Hepatocyte (in vitro differentiated cells): ENCODE results near the gene OR9Q1.

ENCODE experiments used
- CTCF ChIP-seq: fragments of 200-600 bp; sonication (generic); IDR thresholded peaks from 2 replicates; pipeline ENCODE4 v1.5.1; 2016; ENCODE audit warnings: antibody characterized with exemption, mild to moderate bottlenecking; ENCODE audit not compliant: poor library complexity
- EZH2phosphoT487 ChIP-seq: fragments of 200-600 bp; sonication (generic); IDR thresholded peaks from one replicate; pipeline ENCODE4 v1.6.1; 2018; ENCODE audit warnings: antibody characterized with exemption, mild to moderate bottlenecking, low read depth, moderate library complexity; ENCODE audit not compliant: unreplicated experiment, severe bottlenecking

GRCh38 chr11:58068655-58069054 lies 45.0 kb downstream of the OR9Q1 start:
- no peak for TF ChIP-seq CTCF
- no peak for TF ChIP-seq EZH2phosphoT487
